Measurements from ENCODE around the gene ARMCX5.

GRCh38 chrX:102652031-102652688 is 52.8 kb downstream of the ARMCX5 start:
- TF ChIP-seq CTCF (IDR thresholded peaks at IDR 0.05; ENCODE audit: poor library complexity, severe bottlenecking) (peak; percentile 41), EZH2 (IDR thresholded peaks at IDR 0.05; ENCODE audit: borderline replicate concordance, insufficient read depth, low read length, poor library complexity, severe bottlenecking) (no peak), REST (IDR thresholded peaks at IDR 0.05; ENCODE audit: borderline replicate concordance) (no peak), RAD21 (conservative IDR thresholded peaks at IDR 0.05) (no peak), POLR2AphosphoS5 (IDR thresholded peaks at IDR 0.05) (no peak), MXI1 (conservative IDR thresholded peaks at IDR 0.05; ENCODE audit: poor library complexity, severe bottlenecking) (no peak), EP300 (conservative IDR thresholded peaks at IDR 0.05; ENCODE audit: poor library complexity, severe bottlenecking) (no peak), TAF1 (IDR thresholded peaks at IDR 0.05; ENCODE audit: low read depth) (no peak)

All from neural cell (in vitro differentiated cells).